DMS 273 treated with DMSO at 0.1 percent for 48 hours (cell line): Measurements from ENCODE around the gene SGF29.
"Not testable (repeated sequence)": the region's sequence is repeated elsewhere in the genome, so short reads cannot be mapped to it uniquely, and the experiment has no call there.

Source experiments
- DNase-seq: peaks from one replicate; lab custom pipeline; 2025; lab: John Stamatoyannopoulos, UW

The SGF29 gene

DNA sequence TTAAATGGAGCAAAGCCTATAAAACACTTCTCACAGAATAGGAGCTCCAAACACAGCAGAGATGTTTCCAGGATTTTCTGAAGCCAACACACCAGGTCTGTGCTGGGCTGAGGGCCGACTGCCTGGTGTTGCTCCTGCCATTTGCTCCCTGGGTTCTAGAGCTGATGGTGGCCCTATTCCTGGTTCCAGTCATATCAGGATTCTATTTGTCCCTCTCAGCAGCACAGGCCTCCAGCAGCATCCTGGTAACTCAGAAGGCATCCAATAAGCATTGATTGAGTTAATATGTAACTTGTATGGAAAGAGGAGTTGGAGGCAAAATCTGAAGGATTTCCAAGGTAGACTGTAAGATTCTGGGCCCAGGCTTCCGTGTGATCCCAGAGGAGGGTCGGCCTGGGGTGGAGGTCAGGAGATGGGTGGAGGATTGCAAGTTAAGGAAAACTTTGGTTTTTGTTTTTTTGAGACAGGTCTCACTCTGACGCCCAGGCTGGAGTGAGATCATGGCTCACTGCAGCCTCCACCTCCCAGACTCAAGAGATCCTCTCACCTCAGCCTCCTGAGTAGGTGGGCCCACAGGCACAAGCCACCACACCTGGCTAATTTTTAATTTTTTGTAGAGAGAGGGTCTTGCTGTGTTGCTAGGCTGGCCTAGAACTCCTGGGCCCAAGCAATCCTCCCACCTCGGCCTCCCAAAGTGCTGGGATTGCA is 20.6 kb upstream of the SGF29 start:
- DNase-seq: no peak

DNA sequence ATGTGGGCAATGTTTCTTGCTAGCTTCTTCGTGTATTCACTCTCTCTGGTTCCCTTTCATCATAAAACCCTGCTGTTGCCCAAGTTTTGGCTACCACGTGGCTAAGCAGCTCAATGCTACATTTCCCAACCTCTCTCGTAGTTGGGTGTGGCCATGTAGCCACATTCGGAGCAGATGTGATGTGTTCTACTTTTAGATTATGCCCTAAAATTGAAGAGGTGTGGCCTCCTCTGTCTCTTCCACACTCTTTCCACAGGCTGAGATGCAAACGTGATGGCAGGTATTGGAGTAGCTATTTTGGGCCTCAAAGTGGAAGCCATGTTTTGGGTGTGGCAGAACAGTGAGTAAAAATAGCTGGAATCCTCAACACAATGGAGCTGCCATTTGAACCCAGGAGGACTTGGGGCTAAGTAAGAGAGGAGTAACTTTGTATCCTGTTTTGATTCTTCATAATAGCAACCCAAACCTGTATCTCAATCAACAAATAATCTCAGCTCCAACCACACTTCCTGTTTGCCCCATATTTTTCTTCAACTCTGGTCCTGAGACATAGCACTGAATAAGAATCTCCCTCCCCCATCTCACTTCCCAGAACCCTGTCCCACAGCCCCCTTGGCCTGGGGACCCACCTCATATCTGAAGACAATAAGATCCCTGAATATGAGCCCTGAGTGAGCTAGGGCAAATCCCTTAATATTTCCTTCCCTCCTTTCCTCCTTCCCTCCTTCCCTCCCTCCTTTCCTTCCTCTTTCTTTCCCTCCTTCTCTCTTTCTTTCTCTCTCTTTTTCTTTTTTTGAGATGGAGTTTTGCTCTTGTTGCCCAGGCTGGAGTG is 19.0 kb upstream of the SGF29 start:
- DNase-seq: no peak

DNA sequence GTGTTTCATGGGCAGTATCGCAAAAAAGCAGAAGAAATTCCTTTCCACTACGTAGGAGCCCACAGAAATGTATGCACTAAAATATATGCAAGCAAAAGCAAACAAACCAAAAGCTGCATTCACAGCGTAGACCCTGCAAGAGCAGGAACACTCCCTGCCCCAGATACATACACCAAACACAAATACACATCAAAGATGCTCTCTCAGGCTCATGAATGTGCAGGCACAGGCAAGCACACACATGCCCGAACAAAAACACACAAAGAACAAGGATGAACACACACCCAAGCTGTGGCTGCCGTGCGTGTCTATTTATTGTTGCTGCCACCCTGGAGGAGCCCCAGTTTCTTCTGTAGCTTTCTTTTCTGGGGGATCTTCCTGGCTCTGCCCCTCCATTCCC is 16.6 kb upstream of the SGF29 start:
- DNase-seq: no peak

DNA sequence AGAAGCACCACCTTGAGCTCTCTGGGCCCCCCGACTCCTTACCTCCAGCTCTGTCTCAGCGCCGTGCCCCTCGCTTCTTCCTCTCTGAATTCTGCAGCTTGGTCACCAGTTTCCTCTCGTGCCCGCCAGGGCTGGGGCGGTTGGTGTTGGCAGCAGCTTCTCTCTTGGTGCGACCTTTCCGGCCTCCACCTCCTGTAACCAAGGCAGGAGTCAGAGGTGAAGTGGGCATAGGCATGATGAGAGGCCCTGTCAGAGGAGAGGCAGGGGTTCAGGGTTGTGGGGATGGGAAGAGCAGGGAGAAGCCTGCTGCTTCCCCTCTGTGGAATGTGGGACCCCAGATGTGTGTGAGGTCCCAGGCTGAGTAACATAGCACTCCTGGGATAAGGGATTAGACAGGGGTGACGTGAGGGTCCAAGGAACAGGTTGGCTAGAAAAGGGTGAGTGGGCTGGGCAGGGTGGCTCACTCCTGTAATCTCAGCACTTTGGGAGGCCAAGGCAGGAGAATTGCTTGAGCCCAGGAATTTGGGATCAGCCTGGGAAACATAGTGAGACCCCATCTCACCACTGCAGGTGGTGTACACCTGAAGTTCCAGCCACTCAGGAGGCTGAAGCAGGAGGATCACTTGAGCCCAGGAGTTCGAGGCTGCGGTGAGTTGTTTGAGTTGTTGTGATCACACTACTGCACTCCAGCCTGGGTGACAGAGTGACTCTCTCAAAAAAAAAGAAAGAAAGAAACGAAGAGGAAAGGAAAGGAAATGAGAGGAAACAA is 15.6 kb upstream of the SGF29 start:
- DNase-seq: no peak

DNA sequence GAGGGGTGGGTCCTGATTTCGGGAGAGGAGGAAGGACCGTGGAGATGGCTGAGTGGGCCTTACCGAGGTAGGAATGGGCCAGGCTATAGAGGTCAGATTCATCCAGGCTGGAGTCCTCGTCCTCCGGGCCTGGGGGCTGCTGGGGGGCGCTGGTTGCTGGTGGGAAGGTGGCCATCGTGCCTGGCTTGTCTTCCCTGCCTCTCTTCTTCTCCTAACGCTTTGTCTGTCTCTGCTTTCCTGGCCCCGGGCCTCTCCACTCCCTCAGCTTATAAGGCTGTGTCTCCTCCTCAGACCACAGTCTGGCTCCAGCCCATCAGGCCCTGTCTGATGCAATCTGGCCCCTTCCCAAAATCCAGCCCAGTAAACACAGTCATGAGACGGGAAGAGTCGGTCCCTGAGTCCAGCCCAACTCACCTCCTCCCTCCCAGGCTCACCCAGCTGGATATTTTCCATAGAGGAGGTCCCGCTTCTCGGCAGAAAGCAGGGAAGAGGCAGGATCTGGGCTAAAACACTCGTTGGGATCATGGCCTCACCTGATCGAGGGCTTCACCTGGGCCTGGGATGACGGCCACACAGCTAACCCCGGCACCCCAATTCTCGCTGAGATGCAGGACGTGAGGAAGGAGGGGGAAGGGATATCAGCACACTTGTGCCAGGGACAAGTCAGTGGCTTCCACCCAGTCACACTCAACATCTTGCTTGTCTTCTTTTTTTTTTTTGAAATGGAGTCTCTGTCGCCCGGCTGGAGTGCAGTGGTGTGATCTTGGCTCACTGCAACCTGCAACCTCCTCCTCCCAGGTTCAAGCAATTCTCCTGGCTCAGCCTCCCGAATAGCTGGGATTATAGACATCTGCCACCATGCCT is 14.8 kb upstream of the SGF29 start, which contains the start of gene NUPR1:
NUPR1 (minus strand) TSS at position 242 of the 864 bp plus-strand sequence; CDS start at position 175, 67 bp downstream.
- peak; percentile 71 for DNase-seq

DNA sequence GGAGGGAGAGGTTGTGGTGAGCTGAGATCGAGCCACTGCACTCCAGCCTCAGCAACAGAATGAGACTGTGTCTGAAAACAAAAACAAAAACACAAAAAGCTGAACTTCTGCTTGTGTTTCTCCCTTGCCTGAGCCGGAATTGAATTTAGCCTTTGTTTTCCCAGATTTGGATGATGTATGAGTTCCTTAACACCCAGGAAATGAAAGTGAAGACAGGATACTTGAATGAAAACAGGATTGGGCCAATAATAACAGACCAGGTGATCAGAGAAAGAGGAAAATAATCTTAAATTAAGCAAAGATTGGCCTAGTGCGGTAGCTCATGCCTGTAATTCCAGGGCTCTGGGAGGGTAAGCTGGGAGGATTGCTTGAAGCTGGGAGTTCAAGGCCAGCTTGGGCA is 13.4 kb upstream of the SGF29 start:
- DNase-seq: no peak

DNA sequence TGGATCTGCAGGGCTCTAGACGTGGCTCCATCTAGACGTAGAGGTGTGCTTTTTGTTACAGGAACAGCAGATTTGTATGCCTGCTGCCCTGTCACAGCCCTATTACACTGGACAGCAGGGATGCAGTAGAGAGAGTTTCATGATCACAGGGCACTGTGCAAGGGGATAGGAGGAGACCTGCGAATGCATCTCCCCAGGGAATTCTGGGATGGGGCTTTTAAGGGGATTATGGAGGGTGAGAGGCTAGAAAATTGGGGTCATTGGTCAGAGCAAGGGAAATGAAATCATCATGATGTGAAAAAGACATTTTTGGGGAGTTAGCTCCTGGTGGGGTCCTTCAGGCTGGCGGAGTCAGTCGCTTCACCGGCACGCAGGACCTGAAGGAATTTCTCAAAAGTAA is 11.1 kb upstream of the SGF29 start:
- DNase-seq: no peak

DNA sequence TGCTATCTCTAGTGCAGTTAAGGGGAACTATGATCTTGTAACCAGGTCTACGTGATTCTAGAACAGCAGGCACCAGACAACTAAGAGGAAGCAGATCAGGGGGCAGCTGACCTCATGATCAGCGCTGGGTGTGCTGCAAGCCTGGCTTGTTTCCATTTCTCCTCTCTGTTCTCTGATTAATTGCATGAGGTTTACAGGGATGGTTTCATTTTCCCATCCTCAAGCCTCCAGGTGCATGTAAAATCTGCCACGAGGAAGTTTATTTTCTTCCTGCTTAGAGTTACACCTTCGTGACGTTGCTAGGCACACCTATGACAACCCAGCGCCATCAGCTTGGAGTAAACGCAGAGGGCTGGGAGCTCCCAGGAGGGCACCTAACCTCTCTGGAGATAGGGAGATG is 10.6 kb upstream of the SGF29 start:
- no peak for DNase-seq

DNA sequence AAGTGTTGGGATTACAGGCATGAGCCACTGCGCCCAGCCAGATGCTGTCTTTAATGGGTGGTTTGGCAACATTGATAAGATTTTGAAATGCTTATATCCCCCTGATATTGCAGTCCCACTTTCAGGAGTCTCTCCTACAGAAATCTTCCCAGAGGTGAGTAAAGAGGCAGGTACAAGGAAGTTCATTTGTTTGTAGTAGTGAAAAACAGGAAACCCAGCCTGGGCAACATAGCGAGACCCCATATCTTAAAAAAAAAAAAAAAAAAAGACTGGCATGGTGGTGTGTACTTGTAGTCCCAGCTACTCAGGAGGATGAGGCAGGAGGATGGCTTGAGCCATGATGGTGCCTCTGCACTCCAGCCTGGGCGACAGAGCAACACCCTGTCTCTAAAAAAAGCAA is 8.7 kb upstream of the SGF29 start:
- DNase-seq: no peak

DNA sequence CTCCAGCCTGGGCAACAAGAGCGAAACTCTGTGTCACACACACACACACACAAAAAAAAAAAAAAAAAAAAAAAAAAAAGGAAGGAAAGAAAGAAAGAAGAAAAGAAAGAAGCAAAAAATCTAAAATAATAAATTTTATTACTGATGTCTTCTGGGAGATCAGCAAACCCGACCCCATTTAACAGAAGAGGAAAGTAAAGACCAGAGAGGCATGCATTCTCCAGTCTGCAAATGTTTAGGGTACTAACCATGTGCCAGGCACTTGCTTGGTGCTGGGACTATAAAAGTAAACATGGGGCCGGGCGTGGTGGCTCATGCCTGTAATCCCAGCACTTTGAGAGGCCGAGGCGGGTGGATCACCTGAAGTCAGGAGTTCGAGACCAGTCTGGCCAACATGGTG is 7.8 kb upstream of the SGF29 start:
- DNase-seq: not testable (repeated sequence)

DNA sequence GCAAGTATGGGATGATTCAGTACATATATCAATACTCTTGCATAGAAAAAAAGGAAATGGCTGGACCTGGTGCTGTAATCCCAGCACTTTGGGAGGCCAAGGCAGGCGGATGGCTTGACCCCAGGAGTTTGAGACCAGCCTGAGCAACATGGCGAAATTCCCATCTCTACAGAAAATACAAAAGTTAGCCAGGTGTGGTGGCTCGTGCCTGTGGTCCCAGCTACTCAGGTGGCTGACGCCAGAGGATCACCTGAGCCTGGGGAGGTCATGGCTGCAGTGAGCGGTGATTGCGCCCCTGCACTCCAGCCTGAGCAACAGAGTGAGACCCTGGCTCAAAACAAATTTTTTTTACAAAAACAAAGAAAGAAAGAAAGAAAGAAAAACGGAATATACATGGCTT is 7.1 kb upstream of the SGF29 start:
- DNase-seq: no peak

DNA sequence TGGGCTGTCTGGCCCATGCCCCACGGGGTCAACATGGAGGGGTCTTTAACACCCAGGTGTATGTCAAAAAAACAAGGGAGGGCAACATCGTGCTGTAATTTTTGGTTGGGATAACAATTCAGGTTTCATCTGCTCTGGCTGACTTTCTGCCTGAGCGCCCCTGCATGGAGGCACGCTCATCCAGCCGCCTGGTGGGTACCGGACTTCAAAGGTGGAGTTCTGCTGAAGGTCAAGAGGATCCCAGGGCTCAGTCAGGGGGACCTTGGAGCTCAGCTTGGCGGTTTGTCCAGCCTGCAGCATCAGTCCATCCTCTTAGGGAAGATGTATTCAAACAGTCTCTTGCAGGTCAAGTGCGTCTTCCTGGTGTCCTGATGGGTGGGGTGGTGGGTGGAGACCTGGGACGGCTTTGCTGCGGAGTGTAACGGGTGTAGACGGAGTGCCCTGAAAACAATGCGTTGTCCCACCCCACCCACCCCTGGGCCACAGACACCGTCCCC is 5.4 kb upstream of the SGF29 start:
- DNase-seq: no peak

DNA sequence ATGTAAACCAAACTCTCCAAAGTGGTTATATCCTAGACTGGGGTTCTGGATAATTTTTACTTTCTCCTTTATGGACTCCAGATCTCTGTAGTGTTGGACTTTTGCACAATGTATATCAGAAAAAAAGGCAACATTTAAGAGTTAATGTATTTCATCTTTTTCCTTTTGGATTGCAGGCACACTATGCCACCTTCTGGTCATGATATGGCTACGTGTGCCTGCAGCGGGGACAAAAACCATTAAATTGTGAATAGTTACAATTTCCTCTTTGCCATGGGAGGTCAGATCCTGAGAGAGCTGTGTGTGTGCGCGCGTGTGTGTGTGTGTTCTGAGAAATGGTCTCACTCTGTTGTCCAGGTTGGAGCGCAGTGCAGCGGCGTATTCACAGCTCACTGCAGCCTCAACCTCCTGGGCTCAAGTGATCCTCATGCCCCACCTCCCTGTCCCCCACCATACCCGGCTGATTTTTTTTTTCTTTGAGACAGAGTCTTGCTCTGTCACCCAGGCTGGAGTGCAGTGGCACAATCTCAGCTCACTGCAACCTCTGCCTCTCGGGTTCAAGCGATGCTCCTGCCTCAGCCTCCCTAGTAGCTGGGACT is 4.3 kb upstream of the SGF29 start:
- DNase-seq: no peak

DNA sequence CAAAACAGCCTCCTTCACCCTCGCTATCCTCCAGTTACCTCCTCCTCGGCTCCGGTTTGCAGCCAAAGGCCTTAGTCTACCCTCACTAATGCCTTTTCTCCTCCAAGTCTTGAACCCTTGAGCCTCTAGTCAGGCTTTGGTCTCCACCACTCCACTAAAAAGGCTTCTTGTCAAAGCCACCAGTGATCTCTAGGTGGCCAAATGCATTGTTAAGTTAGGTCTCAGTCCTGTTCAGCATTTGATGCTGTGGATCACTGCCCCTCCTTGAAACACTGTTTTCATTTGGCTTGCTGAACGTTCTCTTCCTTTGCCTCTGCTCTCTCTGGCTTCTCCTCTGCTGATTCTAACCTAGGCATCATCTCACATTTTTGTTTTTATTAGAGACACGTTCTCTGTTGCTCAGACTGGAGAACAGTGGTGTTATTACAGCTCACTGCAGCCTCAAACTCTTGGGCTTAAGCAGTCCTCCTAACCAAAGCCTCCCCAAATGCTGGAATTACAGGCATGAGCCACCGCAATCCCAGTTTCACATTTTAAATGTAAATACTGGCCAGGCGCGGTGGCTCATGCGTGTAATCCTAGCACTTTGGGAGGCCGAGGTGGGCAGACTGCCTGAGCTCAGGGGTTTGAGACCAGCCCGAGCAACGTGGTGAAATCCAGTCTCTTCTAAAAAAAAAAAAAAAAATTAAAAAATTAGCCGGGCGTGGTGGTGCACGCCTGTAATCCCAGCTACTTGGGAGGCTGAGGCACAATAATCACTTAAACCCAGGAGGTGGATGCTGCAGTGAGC is 1.1 kb downstream of the SGF29 start:
- no peak for DNase-seq

DNA sequence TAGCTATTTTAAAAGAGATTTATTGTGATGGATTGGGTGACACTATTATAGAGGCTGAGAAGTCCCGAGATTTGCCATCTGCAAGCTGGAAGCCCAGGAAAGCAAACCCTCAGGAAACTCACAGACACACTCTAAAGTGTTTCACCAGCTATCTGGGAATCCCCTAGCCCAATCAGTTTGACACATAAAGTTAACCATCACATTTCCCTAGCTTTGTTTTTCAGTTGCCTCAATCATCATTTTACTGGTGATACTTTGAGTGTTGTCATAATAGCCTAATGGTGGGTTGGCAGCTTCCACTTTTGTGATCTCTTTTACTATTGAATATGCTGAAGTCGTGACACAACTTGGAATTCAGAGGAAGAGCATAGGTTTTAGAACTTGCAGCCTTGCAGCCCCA is 1.8 kb downstream of the SGF29 start:
- DNase-seq: no peak

DNA sequence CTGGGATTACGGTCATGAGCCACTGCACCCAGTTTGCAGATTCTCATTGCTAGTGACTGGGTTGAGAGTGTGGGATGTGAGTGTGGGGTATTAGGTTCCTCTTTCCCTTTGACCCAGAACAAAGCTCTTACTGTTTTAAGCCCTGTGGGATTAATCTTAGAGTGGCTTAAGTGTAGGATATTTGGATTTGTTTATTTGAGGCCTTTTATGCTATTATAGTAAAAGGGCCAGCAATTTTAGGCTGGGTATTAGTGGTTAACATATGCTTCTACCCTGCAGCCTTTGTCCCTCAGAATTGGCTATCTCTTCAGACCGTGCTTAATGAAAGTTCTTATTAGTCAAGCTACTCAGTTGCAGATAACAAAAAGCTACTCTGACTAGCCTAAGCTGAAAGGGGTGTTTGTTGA is 3.2 kb downstream of the SGF29 start:
- no peak for DNase-seq

DNA sequence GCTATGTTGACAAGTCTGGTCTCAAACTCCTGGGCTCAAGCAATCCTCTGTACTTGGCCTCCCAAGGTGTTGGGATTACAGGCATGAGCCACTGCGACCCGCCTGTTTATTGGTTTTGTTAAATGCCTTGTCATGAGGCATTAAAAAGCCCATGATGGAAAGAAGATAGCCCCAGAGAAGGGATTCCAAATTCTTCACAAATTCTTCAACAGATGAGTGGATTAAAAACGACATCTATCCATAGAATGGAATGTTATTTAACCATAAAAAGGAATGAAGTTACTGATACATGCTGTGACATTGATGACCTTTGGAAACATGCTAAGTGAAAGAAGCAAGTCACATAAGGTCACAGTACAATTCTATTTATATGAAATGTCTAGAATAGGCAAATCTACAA is 4.7 kb downstream of the SGF29 start:
- no peak for DNase-seq

DNA sequence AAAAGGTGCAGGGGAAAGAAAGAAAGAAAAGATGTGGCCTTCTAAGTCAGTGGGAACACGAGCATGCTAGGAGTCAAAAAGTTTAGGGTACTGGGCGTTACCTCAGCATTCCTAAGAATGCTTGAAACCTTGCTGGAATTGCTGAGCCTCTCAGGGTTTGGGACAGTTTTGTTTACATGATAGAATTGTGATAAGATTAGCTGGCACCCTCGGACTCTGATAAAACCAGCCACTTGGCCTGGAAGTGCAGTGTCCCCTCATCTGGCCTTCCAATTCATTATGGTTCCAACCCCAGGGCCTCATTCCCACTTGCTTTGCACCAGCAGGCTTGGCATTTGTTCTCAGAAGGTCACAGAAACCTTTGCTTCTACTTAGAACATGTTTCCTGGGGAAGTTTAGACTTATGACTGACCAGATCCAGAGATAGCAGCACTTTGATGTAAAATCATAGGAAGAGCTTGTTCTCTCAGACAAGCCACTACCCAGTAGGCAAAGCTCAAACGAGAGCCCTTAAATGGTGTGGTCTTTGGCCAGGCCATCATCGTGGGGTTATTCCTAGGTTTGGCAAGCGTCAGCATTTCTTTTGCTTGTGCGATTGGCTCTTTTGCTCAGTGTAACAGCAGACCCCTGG is 8.0 kb downstream of the SGF29 start:
- no peak for DNase-seq

DNA sequence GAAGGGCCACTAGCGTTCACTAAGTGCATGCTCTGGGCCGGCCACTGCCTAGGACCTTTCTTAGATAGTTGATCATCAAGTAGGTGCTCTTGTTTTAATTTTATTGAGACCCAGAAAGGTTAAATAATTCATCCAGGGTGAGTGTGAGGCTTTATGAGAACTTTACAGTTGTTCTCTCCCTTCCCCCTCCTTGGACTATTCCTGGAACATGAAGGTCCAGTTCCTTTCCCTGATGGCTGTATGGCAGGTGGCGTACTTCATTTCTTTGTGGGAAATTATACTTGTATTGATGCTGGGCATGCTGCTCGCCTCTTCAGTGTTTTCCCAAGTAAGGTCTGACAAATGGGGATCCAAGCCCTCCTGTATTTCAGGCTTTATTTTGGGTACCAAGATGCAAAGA is 8.5 kb downstream of the SGF29 start:
- no peak for DNase-seq

DNA sequence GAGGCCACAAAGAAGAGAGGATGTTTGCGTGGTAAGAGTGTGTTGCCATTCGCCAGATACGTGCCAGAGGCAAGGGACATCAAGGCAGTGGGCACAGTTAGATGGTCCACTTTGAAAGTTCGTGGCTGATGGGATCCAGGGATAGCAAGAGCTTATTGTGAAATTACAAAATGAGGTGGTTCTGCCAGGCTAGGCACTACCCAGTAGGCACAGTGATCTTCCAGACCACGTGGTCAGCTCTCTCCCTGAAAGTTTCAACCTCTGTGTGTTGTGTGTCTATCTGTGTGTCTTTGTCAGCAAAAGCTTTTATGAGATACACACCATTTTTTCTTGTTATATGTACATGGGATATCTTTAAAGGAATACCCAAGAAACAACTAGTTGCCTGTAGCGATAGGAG is 9.5 kb downstream of the SGF29 start:
- DNase-seq: no peak
